ENCODE measurements around the gene ICOSLG.
"Not testable (repeated sequence)": the region's sequence is repeated elsewhere in the genome, so short reads cannot be mapped to it uniquely, and the experiment has no call there.

The ICOSLG gene

GRCh38 chr21:44240842-44241241, at the start of gene ICOSLG:
Gene ICOSLG (minus strand): TSS chr21:44240943. CDS start chr21:44240817, 126 bp downstream.
- not testable (repeated sequence) for FAIRE-seq

- FAIRE-seq, result no peak
Observed at GRCh38 chr21:44289381-44290010, 48.8 kb upstream of the ICOSLG start.

GRCh38 chr21:44288251-44289110, 47.7 kb upstream of the ICOSLG start:
- no peak for FAIRE-seq

- FAIRE-seq, result no peak
Observed at GRCh38 chr21:44286716-44287632, 46.2 kb upstream of the ICOSLG start.

GRCh38 chr21:44286086-44286715, 45.5 kb upstream of the ICOSLG start:
- no peak for FAIRE-seq

GRCh38 chr21:44285138-44285992, 44.6 kb upstream of the ICOSLG start, which contains the start of gene AIRE:
Gene AIRE (plus strand): TSS chr21:44285876. CDS start chr21:44286007, 131 bp downstream.
- no peak for FAIRE-seq

- FAIRE-seq, result no peak
Observed at GRCh38 chr21:44283948-44284347, 43.2 kb upstream of the ICOSLG start.

GRCh38 chr21:44283211-44283785, 42.6 kb upstream of the ICOSLG start:
- not testable (repeated sequence) for FAIRE-seq

- FAIRE-seq, result no peak
Observed at GRCh38 chr21:44282370-44282769, 41.6 kb upstream of the ICOSLG start.

- no peak for FAIRE-seq
Observed at GRCh38 chr21:44281801-44282200, 41.1 kb upstream of the ICOSLG start.

- FAIRE-seq, result no peak
Observed at GRCh38 chr21:44279354-44280260, 38.9 kb upstream of the ICOSLG start.

GRCh38 chr21:44275041-44275440, 34.3 kb upstream of the ICOSLG start:
- FAIRE-seq, result no peak

- no peak for FAIRE-seq
Observed at GRCh38 chr21:44273046-44273445, 32.3 kb upstream of the ICOSLG start.

GRCh38 chr21:44272284-44272858, 31.6 kb upstream of the ICOSLG start:
- FAIRE-seq, result no peak

GRCh38 chr21:44271558-44272283, 31.0 kb upstream of the ICOSLG start:
- no peak for FAIRE-seq

- no peak for FAIRE-seq
Observed at GRCh38 chr21:44269090-44269489, 28.3 kb upstream of the ICOSLG start.

- no peak for FAIRE-seq
Observed at GRCh38 chr21:44267655-44268142, 27.0 kb upstream of the ICOSLG start.

- FAIRE-seq, result no peak
Observed at GRCh38 chr21:44265734-44266270, 25.1 kb upstream of the ICOSLG start.
